ENCODE measurements around the gene CFAP46.
"Not testable (repeated sequence)": the region's sequence is repeated elsewhere in the genome, so short reads cannot be mapped to it uniquely, and the experiment has no call there.

Gene CFAP46

GRCh38 chr10:132926777-132927650 is 15.4 kb downstream of the CFAP46 start:
- DNase-seq: no peak

DNA sequence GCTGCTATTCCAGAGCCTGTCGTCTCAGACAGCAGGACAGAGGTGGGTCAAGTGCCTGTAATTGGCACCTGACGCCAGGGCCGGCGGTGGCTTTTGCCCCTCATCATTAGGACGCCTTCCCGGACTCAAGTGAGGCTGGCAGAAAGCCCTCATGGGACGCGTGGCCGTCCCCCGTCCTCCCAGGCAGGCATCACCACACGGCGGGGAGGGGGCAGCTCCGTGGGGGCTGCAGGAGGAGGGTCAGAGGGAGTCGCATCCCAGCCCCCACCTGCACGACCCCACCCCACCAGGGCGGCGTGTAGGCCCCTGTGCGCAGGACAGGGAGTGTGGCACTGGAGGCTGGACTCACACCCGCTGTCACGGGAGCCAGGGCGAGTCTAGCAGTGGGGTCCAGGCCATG is 16.3 kb downstream of the CFAP46 start:
- no peak for DNase-seq

GRCh38 chr10:132925614-132926013 is 16.8 kb downstream of the CFAP46 start:
- no peak for DNase-seq

DNA sequence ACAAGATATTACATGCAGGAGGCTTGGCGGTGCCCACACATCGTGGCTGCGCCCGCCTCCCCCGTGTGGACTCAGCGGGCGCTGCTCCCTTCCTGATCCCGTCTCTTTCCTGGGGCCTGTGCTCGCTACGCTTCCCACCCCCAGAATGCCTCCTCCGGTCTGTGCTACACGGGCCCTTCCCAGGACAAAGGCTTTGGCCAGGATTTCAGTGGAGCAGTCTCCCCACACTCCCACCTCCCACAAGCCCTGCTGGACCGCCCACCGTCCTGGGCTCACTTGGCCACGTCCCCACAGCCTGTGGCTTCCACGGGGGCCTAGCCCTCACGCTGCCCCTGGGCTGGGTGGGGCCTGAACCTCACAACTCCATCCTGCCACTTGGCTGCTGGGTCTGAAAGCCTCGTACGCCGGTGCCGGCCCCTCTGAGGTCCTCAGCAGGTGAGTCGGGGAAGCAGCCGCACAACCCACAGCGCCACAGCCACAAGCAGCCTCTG is 17.3 kb downstream of the CFAP46 start:
- DNase-seq: no peak

- DNase-seq: no peak
Observed at GRCh38 chr10:132924046-132924952, 18.1 kb downstream of the CFAP46 start.

DNA sequence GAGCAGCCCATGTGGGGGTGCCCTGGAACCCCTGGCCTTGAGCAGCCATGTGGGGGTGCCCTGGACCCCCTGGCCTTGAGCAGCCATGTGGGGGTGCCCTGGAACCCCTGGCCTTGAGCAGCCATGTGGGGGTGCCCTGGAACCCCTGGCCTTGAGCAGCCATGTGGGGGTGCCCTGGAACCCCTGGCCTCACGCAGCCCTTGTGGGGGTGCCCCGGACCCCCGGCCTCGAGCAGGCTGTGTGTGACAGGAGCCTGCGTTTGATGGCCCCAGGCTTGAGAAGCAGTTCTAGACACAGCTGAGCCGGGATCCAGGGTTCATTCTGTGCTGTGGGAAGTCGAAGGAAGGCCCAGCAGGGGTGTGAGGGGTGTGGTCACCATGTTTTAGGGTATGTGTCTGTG is 19.0 kb downstream of the CFAP46 start:
- DNase-seq: not testable (repeated sequence)

DNA sequence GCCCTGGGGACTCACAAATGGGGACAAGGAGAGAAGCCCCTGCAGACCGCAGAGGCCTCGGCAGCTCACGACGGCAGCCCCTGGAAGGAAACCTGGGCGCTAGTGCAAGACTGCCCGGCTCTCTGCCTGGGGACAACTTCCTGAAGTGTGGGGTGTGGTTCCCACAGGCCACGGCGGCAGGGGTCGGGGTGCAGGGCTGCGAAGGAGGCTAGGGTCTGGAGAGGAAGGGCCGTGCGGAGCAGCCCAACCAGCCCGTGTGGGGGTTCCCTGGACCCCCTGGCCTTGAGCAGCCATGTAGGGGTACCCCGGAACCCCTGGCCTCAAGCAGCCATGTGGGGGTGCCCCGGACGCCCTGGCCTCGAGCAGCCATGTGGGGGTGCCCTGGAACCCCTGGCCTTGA is 19.5 kb downstream of the CFAP46 start:
- DNase-seq: no peak

DNA sequence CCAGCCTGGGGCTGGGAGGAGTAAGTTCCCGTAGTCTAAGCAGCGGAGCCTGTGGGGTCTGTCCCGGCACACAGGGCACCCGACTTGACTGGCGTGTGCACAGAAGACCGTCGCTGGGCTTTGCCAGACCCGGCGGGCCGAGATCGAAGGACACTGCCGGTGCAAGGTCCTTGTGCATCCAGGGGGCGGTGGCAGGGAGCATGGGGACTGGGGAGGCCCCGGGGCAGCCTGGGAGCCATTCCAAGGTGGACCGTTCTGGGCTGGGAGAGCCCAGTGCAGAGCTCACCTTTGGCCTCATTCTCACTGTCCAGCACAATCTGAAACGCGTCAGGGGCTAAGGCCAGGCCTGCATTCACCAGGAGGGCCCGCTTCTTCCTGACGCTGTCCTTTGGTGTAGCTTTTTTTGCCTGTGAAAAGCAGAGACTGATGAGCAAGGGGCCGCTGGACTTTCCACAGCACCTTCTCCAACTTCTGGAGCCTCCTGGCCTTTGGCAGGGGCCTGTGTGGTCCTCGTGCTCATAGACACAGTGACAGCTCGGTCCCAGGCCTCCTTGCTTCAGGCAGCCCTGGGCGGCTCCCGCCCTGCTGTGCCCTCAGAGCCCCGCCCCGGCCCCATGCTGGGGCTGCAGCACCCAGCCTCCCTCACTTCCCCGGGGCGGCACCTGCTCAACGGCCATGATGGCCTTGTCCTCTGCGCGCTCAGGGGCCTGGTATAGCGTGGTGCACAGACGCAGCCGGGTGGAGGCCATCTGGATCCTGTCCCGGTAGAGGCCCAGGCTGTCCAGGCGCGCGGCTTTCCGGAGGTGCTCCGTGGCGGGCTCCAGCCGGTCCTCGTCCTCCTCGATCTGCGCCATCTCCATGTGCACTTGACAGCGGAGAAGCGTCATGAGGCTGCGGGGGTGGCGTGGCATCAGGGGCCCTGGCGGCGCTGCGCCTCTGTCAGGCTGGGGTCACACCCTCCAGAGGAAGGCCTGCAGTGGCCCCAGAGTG is 20.3 kb downstream of the CFAP46 start:
- DNase-seq: no peak

- no peak for DNase-seq
Observed at GRCh38 chr10:132921086-132921485, 21.3 kb downstream of the CFAP46 start.

GRCh38 chr10:132920101-132920925 is 22.1 kb downstream of the CFAP46 start:
- DNase-seq: no peak

GRCh38 chr10:132919374-132920100 is 22.8 kb downstream of the CFAP46 start:
- DNase-seq: no peak

GRCh38 chr10:132918617-132919373 is 23.6 kb downstream of the CFAP46 start:
- DNase-seq: no peak

DNA sequence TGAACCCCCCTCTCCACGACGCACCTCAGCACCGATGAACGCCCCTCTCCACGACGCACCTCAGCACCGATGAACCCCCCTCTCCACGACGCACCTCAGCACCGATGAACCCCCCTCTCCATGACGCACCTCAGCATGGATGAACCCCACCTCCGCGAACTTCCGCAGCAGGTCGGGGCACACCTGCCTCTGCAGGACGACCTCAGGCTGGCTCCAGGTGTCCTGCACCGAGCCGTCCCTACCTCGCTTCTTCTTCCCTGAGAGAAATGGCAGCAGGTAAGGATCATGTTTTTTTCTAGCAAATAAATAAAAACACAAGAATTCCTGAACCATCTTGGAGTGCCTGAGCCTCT is 24.1 kb downstream of the CFAP46 start:
- DNase-seq: no peak

GRCh38 chr10:132916956-132917666 is 25.3 kb downstream of the CFAP46 start:
- no peak for DNase-seq

DNA sequence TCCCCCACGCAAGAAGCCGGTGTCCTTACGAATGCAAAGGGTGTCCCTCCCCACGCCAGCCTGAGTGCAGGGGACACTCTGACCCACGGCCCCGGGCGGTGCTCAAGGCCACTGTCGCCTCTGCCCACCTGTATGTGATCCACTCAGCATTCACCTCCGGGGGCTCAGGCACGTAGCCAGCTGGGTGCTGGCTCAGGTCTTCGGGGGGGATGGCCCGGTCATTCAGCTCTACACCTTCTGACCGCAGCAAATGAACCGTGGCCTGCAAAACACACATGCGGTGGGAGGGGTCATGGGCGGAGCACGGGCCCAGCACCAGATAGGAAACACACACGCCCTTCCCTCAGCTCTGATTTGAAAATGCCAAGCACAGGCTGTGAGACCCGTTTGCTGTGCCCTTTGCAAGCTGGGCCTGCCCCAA is 25.9 kb downstream of the CFAP46 start:
- no peak for DNase-seq

- no peak for DNase-seq
Observed at GRCh38 chr10:132915411-132915810, 27.0 kb downstream of the CFAP46 start.

DNA sequence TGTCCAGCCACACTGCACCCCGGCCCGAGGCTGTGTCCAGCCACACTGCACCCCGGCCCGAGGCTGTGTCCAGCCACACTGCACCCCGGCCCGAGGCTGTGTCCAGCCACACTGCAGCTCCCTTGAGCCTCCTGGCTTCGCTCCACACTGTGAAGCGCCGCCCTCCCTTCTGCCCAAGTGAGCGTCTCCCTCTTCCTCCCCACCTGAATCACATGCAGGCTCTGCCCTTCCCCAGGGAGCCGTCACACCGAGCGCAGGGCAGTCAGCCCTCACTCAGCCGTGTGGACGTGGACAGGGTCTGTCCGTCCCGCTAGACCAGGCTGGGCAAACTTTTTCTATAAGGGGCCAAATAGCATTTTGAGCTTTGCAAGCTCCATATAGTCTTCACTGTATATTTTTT is 27.6 kb downstream of the CFAP46 start:
- DNase-seq: no peak

GRCh38 chr10:132913559-132914115 is 28.7 kb downstream of the CFAP46 start:
- DNase-seq: no peak

All from activated CD4-positive, alpha-beta T cell treated with anti-CD3 and anti-CD28 coated beads, Interleukin-2, amount 50 U/mL, for 1 hour (primary cell).